SK-N-SH treated with all-trans-retinoic acid at 6 μM for 48 hours (cell line): Measurements from ENCODE around the gene CRYL1.

Source experiments
- ARNTL ChIP-seq: fragments of 450-650 bp; formaldehyde crosslinking; IDR thresholded peaks from 2 replicates; pipeline ENCODE4 v1.5.0; 2020; ENCODE audit warnings: low read depth, mild to moderate bottlenecking, moderate library complexity, borderline replicate concordance
- POU6F1 ChIP-seq: fragments of 250-450 bp; sonication (Bioruptor Pico); IDR thresholded peaks from 2 replicates; pipeline ENCODE4 v1.8.0; 2021; ENCODE audit warnings: low read depth, mild to moderate bottlenecking, moderate library complexity, borderline replicate concordance
- ZFP3 ChIP-seq: fragments of 250-450 bp; sonication (Bioruptor Pico); IDR thresholded peaks from 2 replicates; pipeline ENCODE4 v1.5.0; 2020; ENCODE audit warnings: mild to moderate bottlenecking, moderate library complexity
- ZFP30 ChIP-seq: fragments of 450-650 bp; formaldehyde crosslinking; IDR thresholded peaks from 2 replicates; pipeline ENCODE4 v1.5.0; 2022; ENCODE audit warnings: mild to moderate bottlenecking, moderate library complexity
- ZNF70 ChIP-seq: fragments of 450-650 bp; formaldehyde crosslinking; IDR thresholded peaks from 2 replicates; pipeline ENCODE4 v1.5.0; 2020; ENCODE audit warnings: mild to moderate bottlenecking, moderate library complexity

- TF ChIP-seq POU6F1 (CRISPR knock-in tag) (no peak), ZFP30 (CRISPR knock-in tag) (no peak), ZNF70 (CRISPR knock-in tag) (no peak), ZFP3 (no peak), ARNTL (CRISPR knock-in tag) (no peak)
These were observed 20.0 kb downstream of the CRYL1 start for GRCh38 chr13:20505405-20506366.
